CD4-positive, alpha-beta T cell treated with Interleukin-6 at 100 ng/mL for 8 hours (primary cell): ENCODE results near the gene FRMD4B.
A peak's percentile ranks its signal among the peaks of the same experiment; 100 is the strongest.
"Not testable (repeated sequence)": the region's sequence is repeated elsewhere in the genome, so short reads cannot be mapped to it uniquely, and the experiment has no call there.

ENCODE experiments used
- DNase-seq: peaks from one replicate; pipeline ENCODE4 v3.0.0-alpha.2; 2020; ENCODE audit warnings: mixed read lengths, low spot score

Gene FRMD4B

GRCh38 chr3:69244039-69244438 lies 141.8 kb downstream of the FRMD4B start:
- no peak for DNase-seq

- DNase-seq = no peak
These were observed 144.1 kb downstream of the FRMD4B start for GRCh38 chr3:69241769-69242168.

GRCh38 chr3:69240651-69241568 lies 145.0 kb downstream of the FRMD4B start:
- DNase-seq = no peak

- DNase-seq = no peak
These were observed 146.8 kb downstream of the FRMD4B start for GRCh38 chr3:69239063-69239462.

GRCh38 chr3:69236812-69237707 lies 148.8 kb downstream of the FRMD4B start:
- DNase-seq = no peak

GRCh38 chr3:69235882-69236281 lies 150.0 kb downstream of the FRMD4B start:
- peak; percentile 29 for DNase-seq

- not testable (repeated sequence) for DNase-seq
These were observed 150.7 kb downstream of the FRMD4B start for GRCh38 chr3:69235227-69235626.

- DNase-seq = no peak
These were observed 153.4 kb downstream of the FRMD4B start for GRCh38 chr3:69232482-69232881.

- no peak for DNase-seq
These were observed 153.9 kb downstream of the FRMD4B start for GRCh38 chr3:69231929-69232440.

GRCh38 chr3:69226071-69226470 lies 159.8 kb downstream of the FRMD4B start:
- no peak for DNase-seq

- no peak for DNase-seq
These were observed 166.7 kb downstream of the FRMD4B start for GRCh38 chr3:69219101-69219708.

GRCh38 chr3:69218079-69218478 lies 167.8 kb downstream of the FRMD4B start:
- DNase-seq = no peak

GRCh38 chr3:69216981-69217380 lies 168.9 kb downstream of the FRMD4B start:
- no peak for DNase-seq

GRCh38 chr3:69214241-69214640 lies 171.6 kb downstream of the FRMD4B start:
- no peak for DNase-seq

- peak; percentile 15 for DNase-seq
These were observed 173.3 kb downstream of the FRMD4B start for GRCh38 chr3:69212411-69213160.

GRCh38 chr3:69210068-69210730 lies 175.7 kb downstream of the FRMD4B start:
- no peak for DNase-seq

GRCh38 chr3:69209413-69209812 lies 176.5 kb downstream of the FRMD4B start:
- no peak for DNase-seq

- DNase-seq = no peak
These were observed 178.9 kb downstream of the FRMD4B start for GRCh38 chr3:69207031-69207430.

- no peak for DNase-seq
These were observed 180.5 kb downstream of the FRMD4B start for GRCh38 chr3:69205385-69205784.

GRCh38 chr3:69204315-69204957 lies 181.5 kb downstream of the FRMD4B start:
- DNase-seq = no peak
